IPS-NIHi11 (cell line): ENCODE measurements around the gene XXYLT1.
"Not testable (repeated sequence)": the region's sequence is repeated elsewhere in the genome, so short reads cannot be mapped to it uniquely, and the experiment has no call there.

Source experiments
- DNase-seq: peaks from one replicate; pipeline ENCODE4 v3.0.0; 2012; ENCODE audit warnings: mixed read lengths, low spot score

The XXYLT1 gene

DNA sequence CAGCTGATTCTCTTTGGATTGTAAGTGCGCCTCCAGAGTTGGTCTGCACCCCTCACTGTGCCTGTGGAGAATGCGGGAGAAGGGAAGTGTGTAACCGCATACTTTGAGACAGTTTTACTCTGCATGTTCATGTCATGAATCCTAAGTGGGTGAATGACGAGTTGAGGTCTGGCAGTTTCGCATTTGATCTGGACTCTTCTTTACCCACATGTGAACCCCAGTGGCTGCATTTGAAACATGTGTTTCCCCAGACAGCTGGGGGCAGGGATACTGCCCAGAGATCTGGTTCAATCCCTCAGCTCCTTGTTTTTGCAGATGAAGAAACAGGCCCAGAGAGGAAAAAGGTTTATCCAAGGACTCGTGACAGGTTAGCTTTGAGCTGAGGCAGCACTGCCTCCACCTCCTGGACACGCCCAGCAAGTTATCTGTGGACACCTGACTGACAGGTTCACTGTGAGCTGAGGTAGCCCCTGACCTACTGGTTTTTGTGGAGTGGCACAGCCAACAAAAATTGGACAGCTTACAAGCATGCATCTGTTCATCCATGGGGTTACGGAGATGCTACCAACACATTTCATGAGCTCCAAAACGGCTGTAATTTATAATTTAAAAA is 207.3 kb downstream of the XXYLT1 start:
- no peak for DNase-seq

DNA sequence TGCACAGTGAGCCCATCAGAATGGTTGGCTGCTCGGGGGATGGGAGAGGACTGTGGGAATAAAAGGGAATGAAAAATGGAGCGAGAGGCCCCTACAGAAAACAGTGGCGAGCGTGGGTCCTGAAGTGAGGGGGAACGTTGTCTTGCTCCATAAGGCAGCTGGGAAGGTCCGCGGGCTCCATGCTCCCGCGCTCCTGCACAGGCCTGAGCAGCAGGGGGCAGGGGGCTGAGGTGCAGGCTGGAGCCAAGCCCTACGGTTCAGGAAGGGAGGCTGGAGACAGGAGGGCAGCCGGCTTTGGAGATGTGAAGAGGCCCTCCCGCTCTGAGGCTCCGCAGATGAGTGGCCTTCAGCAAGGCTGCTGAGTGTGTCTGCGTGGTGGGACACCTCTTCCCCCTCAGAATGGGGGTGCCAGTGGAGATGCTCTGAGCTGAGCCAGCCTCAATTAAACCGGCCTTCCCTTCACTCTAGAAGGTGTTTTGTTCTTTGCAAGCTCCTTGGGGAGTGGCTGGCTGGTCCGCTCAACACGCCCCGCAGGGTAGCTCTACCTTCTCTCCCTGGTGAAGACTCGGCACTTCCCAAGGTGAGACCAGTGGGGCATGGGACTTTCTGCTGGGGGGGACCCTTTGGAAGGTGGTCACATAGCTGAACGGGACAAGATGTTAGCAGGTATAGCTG is 208.0 kb downstream of the XXYLT1 start:
- DNase-seq, result no peak

DNA sequence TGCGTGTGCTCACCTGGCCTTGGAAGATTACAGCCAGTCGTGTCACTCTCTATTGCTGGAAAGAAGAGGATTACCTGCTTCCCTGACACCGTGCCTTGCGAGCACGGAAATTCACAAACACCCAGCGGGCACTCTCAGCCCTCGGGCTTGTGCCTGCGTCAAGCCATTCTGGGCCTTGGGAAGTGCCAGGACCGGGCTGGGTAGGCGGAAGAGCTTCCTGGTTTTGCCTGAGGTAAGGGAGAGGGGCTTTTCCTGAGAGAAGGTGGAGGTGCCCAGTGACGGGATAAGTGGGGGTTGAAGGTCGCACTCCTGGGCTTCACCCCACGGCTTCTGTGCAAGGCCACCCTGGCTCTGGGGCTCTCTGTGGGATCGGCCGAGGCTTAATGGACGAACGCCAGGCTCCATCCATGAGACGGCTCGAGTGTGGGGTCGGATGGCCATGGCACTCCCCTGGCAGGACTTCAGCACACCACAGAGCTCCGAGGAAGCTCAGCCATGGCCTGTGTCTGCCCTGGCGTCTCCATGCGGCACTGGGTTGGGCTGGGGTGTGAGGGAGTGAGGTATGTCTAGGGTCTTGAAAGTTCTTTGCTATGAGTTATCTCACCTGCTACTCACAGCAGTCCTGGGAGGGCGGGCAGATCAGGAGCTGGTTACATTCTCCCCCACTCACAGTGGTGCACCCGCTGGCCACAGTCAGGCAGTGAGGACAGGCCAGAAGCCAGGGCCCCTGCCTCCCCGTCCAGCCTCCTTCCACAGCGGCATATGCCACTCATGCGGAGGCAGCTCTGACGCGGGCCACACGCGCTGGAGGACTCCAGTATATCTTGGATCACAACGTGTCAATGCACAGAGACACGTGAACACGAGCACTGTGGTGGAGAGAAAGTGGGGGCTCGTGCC is 209.0 kb downstream of the XXYLT1 start:
- DNase-seq, result no peak

DNA sequence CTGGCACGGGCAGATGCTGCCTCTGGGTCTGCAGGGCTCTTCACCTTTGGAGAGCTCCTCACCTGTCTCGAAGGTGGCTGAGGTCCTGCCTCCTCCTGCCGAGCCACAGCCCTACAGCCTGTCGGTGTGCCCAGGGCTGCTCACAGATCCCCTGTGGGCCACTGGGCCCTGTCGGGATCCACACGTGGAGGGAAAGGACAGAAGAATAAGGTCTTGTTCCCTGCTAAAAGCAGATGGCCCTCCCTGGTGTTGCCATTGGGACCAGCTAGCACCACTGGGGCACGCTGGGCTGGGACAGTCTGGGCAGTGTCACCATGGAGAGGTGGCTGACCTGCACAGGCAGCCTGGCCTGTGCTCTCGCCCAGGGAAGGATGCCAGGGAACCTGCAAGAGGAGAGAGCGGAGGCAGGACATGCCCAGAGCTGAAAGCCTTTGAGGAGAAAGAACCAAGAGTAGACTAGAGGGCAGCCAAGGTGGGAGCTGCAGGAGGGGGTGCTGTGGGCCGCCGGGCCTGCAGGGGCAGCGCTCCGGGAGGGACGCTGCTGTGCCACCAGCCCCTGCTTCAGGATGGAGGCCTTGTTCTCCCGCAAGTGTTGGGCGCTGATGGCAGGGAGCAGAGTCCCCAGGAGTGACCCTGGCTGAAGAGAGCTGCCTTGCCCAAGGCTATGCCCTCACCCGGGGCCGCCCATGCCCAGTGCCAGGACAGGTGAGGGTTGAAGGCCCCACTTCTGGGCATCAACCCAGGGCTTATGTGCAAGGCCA is 210.2 kb downstream of the XXYLT1 start:
- DNase-seq, result no peak

DNA sequence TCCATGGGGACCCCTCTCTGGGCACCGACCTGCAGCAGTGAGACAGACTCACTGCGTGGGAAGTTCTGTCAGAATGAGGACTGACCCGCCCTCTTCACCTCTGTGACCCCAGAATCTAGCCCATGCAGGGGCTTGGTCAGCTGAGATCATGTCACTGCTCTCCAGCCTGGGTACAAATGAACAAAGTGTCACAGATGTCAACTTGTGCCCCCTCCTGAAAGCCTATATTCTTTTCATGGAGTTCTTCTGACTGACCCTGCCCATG is 210.8 kb downstream of the XXYLT1 start:
- DNase-seq, result no peak

DNA sequence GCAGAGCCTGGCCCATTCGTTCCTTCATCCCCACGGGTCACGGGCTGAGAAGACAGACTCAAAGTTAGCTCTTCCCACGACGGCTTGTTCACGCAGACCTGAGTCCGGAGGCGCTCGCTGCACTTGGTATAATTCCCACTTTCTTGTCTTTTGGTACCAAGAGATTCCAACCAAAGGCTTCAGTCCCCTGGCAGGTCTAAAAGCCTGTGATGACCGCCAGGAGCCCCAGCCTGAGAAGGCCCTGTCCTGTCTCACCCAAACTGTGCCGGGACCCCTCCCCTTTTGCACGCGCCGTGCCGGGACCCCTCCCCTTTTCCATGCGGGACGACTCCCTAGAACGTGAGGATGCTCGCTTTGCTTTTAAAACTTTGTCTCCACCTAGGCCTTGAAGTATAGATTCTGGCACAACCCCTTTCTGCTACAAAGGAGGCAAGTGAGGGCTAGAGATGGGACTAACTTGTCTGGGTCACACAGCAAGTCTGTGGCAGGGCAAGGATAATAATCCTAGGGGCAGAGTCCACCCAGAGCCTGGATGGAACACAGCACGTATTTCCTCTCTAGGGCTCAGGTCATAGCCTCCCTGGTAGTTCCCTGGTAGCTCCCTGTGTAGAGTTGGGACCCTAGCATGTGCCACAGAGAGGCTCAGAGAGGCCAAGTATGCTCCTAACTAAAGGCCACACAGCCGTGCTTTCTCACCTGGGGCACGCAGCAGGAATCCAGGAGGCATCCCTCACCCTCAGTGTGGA is 211.3 kb downstream of the XXYLT1 start:
- no peak for DNase-seq

DNA sequence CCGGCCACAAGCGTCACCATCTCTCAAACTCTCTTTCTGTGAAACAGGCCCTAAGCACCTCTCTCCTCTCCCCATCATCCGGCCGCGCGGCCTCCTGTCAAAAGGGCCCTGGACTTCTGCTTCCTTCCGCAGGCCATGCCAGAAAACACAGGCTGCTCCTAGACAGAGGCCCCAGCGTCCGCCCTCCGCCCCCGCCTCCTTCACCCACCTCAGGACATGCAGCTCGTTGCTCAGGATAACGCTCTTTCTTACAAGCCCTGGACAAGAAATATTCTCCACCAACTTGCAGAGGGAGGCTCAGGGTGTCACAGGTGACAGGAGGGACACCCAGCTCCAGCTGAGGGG is 212.0 kb downstream of the XXYLT1 start:
- no peak for DNase-seq

DNA sequence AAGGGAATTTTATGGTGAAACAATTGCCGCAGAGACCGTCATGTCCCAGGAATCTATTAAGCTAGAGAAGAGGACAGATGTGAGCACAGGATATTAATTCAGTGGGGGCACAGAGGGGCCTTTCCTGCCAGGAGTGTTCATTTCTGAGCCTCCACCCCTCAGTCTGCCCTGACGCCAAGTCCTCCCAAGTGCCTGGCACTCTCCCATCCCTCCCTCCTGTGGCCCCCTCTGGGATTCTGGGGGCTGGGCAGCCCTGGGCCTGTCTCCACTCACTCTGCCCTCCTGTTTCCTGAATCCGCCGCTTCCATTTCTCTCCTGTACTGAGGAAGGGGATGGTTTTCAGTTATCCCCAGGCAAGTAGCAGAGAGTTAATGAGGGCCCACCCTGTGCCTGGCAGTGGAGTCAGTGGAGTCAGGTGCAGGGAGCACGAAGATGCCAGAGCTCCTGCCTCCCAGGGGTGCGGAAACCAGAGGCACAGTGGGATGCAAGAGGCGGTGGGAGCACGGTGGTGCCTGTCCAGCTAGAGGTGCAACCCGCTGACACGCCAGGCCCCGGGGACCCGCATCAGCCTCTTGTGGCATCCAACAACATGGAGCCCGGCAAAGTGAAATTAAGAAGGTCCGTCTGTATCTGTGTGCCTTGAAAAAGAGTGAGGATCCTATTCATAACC is 212.5 kb downstream of the XXYLT1 start:
- no peak for DNase-seq

DNA sequence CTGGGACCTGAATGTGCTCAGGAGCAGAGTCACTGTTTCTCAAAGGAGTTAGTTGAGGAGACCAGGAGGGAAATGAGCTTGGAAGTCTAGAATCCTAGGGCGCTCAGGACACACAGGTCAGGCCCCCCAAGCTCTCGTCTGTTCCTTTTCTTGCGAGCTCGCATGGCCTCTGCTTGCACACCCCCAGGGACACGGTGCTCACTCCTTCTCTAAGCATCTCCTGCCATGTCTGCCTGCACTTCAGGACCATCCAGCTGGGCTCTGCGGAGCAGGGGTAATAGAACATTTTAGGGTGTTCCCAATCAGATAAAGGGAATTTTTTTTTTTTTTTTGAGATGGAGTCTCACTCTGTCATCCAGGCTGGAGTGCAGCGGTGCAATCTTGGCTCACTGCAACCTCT is 213.2 kb downstream of the XXYLT1 start:
- no peak for DNase-seq

DNA sequence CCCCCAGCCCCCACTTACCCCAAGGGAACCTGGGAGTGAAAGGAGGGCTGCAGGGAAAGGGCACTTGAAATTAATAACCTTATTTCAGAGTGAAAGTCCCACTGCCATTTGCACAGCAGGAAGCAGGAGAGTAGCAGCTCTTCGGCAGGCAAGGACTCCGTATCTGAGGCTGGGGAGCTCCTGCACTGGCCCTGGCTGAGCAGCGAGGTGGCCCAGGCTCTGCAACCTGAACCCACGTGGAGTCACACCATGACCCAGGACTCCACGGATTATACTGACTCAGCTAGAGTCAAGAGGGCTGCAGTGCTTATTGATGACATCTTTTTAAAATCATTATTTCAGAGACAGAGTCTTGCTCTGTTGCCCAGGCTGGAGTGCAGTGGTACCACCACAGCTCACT is 214.5 kb downstream of the XXYLT1 start:
- no peak for DNase-seq

DNA sequence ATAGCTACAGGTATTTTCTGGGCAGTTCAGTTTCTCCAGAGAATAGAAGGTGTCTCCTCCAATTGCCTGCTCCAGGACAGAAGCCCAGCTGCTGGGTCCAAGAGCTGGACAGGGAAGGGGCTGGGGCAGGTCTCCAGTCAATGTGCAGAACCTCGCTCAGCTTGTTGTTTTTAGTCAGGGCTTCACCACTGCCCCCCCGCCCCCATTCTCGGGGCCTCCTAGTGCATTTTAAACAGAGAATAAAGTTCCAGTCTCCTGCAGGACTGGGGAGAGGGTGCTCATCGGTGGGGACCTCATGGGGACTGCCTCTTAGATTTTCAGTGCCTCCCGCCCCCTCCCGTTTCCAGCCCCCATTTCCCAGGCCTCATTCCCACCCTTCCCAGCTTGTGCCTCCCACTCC is 216.6 kb downstream of the XXYLT1 start:
- no peak for DNase-seq

DNA sequence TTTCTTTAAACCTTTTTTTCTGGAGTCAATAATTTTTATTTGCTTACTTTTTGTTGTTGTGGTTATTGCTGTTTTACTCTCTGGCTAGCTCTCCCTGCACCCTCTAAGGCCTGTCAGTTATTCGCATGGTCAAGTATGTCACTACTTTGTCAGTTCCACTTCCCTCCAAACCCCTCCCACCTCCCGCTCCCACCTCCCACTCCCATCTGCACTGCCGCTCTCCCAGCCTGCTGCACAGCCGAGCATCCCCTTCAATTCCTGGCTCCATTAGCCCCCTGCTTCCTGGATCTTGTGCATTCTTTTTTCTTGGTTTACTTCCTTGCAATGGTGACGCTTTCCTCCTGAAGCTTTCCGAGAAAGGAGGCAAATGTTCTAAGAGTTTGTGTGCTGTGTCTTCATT is 218.0 kb downstream of the XXYLT1 start:
- peak; percentile 58 for DNase-seq

DNA sequence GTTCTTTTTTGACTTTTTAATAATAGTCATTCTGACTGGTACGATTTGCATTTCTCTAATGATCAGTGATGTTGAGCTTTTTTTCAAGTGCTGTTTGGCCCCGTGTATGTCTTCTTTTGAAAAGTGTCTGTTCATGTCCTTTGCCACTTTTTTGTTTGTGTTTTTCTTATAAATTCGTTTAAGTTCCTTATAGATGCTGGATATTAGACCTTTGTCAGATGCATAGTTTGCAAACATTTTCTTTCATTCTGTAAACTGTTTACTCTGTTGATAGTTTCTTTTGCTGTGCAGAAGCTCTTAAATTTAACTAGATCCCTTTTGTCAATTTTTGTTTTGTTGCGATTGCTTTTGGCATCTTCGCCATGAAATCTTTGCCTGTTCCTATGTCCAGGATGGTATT is 220.7 kb downstream of the XXYLT1 start:
- DNase-seq, result not testable (repeated sequence)

DNA sequence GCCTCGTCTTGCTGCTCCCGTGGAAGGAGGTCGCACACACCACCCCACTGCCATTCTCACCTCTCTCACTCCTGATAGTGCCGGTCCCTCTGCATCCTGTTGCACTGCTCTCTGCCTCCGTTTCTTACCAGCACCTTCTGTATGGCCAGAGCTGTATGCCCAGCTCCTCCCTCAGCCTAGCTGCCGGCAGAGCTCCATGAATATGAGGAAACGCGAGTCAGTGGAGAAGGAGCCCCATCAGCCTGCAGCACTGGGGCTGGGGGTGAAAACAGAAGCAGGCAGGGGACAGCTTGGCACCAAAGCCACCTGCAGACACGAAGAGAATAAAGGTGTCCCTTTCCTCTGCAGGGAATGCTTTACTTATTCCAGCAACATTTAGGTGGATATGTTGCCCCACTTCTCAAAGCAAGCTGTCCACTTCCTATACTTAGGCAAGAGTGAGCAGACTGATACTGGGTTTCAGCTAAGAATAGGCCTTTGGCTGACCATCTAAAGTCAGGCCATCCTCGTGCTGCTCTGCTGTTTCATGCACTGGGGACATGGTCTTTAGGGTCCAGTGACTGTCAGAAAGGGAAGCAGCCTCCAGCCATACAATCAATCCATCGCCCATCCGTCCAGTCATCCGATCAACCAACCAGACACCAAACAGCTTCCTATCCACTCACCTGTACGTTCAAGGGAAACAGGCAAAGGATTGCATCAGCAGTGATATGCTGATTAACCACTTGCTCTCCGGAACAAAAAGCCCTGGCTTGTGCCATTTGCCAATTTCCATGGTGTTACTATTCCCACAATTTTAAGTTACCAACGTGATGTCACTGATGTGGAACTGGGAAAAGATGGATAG is 222.7 kb downstream of the XXYLT1 start:
- DNase-seq, result no peak

DNA sequence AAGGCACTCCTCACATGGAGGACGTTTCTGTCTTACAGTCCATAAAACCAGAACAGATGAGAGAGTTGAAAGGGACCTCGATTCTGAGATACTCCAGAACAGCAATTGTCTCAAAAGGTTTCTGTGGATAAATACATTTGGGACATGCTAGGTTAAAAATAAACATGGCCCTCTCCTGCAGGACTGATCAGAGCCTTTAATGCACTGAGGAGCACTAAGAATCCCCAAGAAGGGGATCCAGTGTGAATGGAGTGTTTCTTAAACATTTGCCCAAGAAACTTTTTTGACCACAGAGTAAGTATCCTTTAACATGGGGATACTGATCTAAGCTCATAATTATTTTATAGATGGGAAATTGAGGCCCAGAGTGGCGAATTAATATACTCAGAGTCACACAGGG is 223.4 kb downstream of the XXYLT1 start:
- no peak for DNase-seq

DNA sequence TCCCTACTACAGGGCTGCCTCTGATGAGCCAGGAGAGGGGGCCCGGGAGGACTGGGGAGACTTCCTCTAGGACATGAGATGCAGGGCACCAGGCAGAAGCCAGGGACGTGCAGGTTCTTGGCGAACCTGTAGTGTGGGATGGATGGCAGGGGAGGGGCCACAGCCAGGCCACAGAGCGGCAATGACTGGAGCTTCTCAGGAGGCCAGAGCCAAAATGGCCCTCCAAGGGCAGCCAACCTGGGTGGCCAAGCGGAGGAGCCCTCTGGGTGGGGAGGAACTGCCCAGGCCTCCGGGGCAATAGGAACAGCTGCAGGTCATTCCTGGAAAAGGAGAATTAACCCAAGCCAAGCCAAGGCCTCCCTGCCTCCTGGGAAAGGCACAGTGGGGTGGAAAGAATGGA is 224.5 kb downstream of the XXYLT1 start:
- DNase-seq, result no peak

DNA sequence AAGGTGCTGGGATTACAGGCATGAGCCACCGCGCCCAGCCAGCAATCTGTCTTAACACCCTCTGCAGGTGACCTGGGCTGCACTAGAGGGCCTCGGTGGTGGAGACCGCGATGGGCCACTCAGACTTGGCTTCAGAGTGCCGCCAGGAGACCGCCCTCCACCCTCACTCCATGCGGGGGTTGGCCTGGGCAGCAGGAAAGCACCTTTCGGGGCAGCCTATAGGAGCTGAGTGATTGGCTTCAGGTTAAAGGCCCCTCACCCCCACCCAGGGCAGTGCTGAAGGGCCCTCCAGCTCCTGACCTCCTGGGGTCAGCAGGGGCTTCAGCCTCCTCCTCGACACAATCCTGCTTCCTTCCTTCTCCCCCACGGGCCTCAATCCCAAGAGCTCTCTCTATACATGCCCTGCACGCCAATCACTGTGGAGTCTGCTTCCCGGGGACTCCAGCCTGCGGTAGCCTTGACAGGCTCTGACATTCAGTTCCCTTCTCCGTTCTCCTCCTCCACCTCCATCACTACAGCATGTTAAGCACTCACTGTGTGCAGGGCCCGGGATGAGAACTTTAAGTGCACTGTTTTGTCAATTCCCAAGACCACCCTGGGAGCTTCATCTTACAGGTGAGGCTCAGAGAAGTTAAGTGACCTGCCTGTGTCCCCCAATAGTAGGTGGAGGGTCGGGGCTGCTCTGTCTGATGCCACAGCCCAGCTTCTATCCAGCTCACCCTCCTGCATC is 225.3 kb downstream of the XXYLT1 start:
- no peak for DNase-seq

DNA sequence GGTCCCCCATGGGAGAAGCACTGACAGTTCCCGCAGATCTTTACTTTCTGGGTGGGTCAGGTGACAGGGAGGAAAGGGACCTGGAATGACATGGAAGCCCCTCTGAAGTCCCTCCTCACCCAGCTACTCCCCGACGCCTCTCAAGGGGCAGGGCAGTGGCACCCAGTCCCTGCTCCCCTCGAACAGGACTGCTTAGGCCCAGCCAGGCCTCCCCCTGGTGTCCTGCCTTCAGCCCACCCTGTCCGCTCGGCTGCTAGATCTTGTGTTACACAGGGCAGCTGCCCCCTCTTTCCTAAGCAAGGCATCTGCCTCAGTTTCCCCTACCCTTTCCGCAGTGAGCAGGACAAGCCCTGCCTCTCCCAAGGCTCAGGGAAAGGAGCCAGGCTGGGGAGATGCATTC is 226.5 kb downstream of the XXYLT1 start:
- no peak for DNase-seq

DNA sequence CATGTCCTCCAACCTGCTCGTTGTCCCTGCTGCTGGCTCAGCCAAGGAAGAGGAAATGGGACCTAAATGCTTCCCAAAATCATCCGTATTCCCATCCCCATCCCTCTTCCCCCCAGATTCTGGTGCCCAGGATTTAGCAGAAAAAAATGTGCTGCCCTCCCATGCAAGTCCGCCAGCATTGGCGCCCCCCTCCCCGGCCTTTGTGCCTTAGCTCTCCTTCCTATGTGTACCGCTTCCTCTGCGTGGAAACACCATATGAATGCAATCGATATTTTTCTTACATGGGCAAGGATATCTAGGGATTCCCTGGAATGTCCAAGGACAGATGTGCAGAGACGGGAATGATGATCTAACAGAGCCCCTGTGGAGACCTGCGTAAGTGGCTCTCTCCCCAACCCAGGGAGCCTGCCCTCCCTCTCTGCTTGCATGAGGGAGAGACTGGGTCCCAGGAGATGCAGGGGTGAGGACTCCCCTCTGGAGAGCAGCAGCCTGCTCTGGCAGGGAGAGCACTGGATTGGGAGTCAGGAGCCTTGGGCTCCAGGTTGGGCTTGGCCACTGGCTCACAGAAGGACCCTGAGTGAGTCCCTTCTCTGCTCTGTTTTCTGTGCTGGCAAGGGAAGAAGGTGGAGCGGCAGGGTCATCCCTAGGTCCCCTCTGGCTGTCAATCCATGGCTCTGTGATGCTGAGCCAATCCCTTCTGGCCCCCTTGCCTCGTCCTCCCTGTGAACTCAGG is 227.2 kb downstream of the XXYLT1 start:
- no peak for DNase-seq
